GM12878 (cell line): Measurements from ENCODE around the gene FNTB. TPM values are rescaled to one million over a fixed set of nuclear protein-coding genes. Genes with fewer than 3 reads are reported as not detected.

Experiments used
- ATAC-seq: fragments of 200-7000 bp; cut with Tn5 transposase; 3 replicates; pipeline ENCODE4 v1.9.1; 2020; ENCODE audit warnings: mild to moderate bottlenecking, moderate library complexity
- BruUV-seq: library from RNA; stranded (reverse); fragments of 400-500 nt; replicated peaks from 2 replicates; lab custom pipeline; 2021; lab: Mats Ljungman, UMichigan
- CTCF ChIA-PET: fragments of 300-600 bp; sonication (Branson Sonifier 250); formaldehyde crosslinking; extraction: SDS; loops from one replicate; lab custom pipeline; 2021; ENCODE audit warnings: inconsistent platforms; lab: Yijun Ruan, JAX
- POLR2A ChIA-PET: fragments of 350-600 bp; formaldehyde crosslinking; extraction: SDS; loops from one replicate; lab custom pipeline; 2021; ENCODE audit warnings: inconsistent platforms; lab: Charles Lee
- RAD21 ChIA-PET: fragments of 300-600 bp; sonication (Branson Sonifier 250); formaldehyde crosslinking; loops from one replicate; lab custom pipeline; 2023; ENCODE audit warnings: antibody characterized with exemption; ENCODE audit not compliant: unreplicated experiment; lab: Charles Lee
- SMC1A ChIA-PET: fragments of 300-600 bp; sonication (Branson Sonifier 250); formaldehyde crosslinking; loops from one replicate; lab custom pipeline; 2023; ENCODE audit not compliant: unreplicated experiment, uncharacterized antibody; lab: Charles Lee
- DNase-seq: peaks from one replicate; pipeline ENCODE4 v3.0.0-alpha.2; 2011; ENCODE audit warnings: low read depth, low spot score
- FAIRE-seq: peaks from 3 replicates; lab custom pipeline; 2011; peaks lifted over from hg19 to GRCh38; lab: Jason Lieb, UNC
- H2AFZ ChIP-seq: 2 replicates; pipeline ENCODE4 v1.6.0; 2011; ENCODE audit warnings: low read depth, low read length, control low read depth; ENCODE audit not compliant: control insufficient read depth
- H3K27ac ChIP-seq: 2 replicates; pipeline ENCODE4 v1.5.1; 2011; ENCODE audit warnings: control low read depth; ENCODE audit not compliant: control insufficient read depth, insufficient read depth
- H3K27me3 ChIP-seq, 2 experiments: replicated peaks in 1 of 2; 2 replicates each; pipeline versions ENCODE4 v1.6.0 to v1.6.1; 2011; ENCODE audit warnings: low read length in 1 of 2; ENCODE audit not compliant: control insufficient read depth in 2 of 2, insufficient read depth in 2 of 2
- H3K36me3 ChIP-seq, 2 experiments: 2 replicates each; pipeline ENCODE4 v1.5.1; 2011; ENCODE audit warnings: low read length in 1 of 2; ENCODE audit not compliant: control insufficient read depth in 2 of 2, insufficient read depth in 2 of 2
- H3K4me1 ChIP-seq: 2 replicates; pipeline ENCODE4 v1.6.1; 2011; ENCODE audit warnings: mild to moderate bottlenecking, low read length, moderate library complexity, mixed read lengths; ENCODE audit not compliant: control insufficient read depth, insufficient read depth
- H3K4me2 ChIP-seq: 2 replicates; pipeline ENCODE4 v1.6.0; 2011; ENCODE audit warnings: control low read depth; ENCODE audit not compliant: control insufficient read depth, insufficient read depth
- H3K4me3 ChIP-seq: fragments of 200-600 bp; sonication (generic); 2 replicates; pipeline ENCODE4 v1.5.1; 2016
- H3K79me2 ChIP-seq: 2 replicates; pipeline ENCODE4 v1.6.0; 2011; ENCODE audit warnings: low read length; ENCODE audit not compliant: control insufficient read depth, insufficient read depth
- H3K9ac ChIP-seq: 2 replicates; pipeline ENCODE4 v1.8.0; 2011; ENCODE audit warnings: low read length, control low read depth, mixed read lengths; ENCODE audit not compliant: control insufficient read depth, insufficient read depth
- H3K9me3 ChIP-seq: replicated peaks from 3 replicates; pipeline ENCODE4 v1.5.1; 2011; ENCODE audit warnings: mild to moderate bottlenecking, low read length; ENCODE audit not compliant: control insufficient read depth, insufficient read depth
- H4K20me1 ChIP-seq: 2 replicates; pipeline ENCODE4 v1.6.0; 2011; ENCODE audit not compliant: control insufficient read depth, insufficient read depth
- BHLHE40 ChIP-seq, 2 experiments: fragments of 450-650 bp in 1 of 2; IDR thresholded peaks; 2 replicates each; pipeline ENCODE4 v1.6.1; 2011 to 2017; ENCODE audit warnings: low read depth in 2 of 2, borderline replicate concordance in 1 of 2, improper control_type of control experiment in 1 of 2, low read length in 1 of 2, mild to moderate bottlenecking in 1 of 2
- CBX3 ChIP-seq: fragments of 200-600 bp; sonication (generic); IDR thresholded peaks from 2 replicates; pipeline ENCODE4 v1.6.1; 2016; ENCODE audit warnings: low read depth, borderline replicate concordance
- EZH2 ChIP-seq: IDR thresholded peaks from 2 replicates; pipeline ENCODE4 v1.6.1; 2012; ENCODE audit warnings: low read depth, mild to moderate bottlenecking, control low read depth, inconsistent platforms, low read length, borderline replicate concordance; ENCODE audit not compliant: control insufficient read depth
- GATAD2B ChIP-seq: fragments of 450-650 bp; conservative IDR thresholded peaks from 2 replicates; pipeline ENCODE4 v1.6.1; 2017; ENCODE audit warnings: low read depth, mild to moderate bottlenecking, moderate library complexity
- HDAC6 ChIP-seq: fragments of 200-600 bp; sonication (generic); IDR thresholded peaks from one replicate; pipeline ENCODE4 v1.8.0; 2017; ENCODE audit warnings: antibody characterized with exemption; ENCODE audit not compliant: unreplicated experiment
- LARP7 ChIP-seq: fragments of 450-650 bp; IDR thresholded peaks from 2 replicates; pipeline ENCODE4 v1.6.1; 2017; ENCODE audit warnings: mild to moderate bottlenecking
- MEF2A ChIP-seq: IDR thresholded peaks from 2 replicates; pipeline ENCODE4 v1.6.1; 2011; ENCODE audit warnings: low read depth, mild to moderate bottlenecking, low read length, moderate library complexity; ENCODE audit not compliant: insufficient read depth
- MTA2 ChIP-seq: fragments of 450-650 bp; IDR thresholded peaks from 2 replicates; pipeline ENCODE4 v1.6.1; 2016; ENCODE audit warnings: low read depth, mild to moderate bottlenecking, moderate library complexity
- NFXL1 ChIP-seq: fragments of 450-650 bp; IDR thresholded peaks from 2 replicates; pipeline ENCODE4 v1.6.1; 2017; ENCODE audit warnings: antibody characterized with exemption, mild to moderate bottlenecking, borderline replicate concordance
- NFYB ChIP-seq: IDR thresholded peaks from 2 replicates; pipeline ENCODE4 v1.6.1; 2011; ENCODE audit warnings: low read depth, mild to moderate bottlenecking, low read length, improper control_type of control experiment, moderate library complexity; ENCODE audit not compliant: insufficient read depth
- PKNOX1 ChIP-seq: fragments of 450-650 bp; IDR thresholded peaks from 2 replicates; pipeline ENCODE4 v1.6.1; 2016; ENCODE audit warnings: mild to moderate bottlenecking
- POU2F2 ChIP-seq: IDR thresholded peaks from 3 replicates; pipeline ENCODE4 v1.6.1; 2011; ENCODE audit warnings: low read depth, mild to moderate bottlenecking, low read length, borderline replicate concordance
- TAF1 ChIP-seq: IDR thresholded peaks from 2 replicates; pipeline ENCODE4 v1.6.1; 2011; ENCODE audit warnings: mild to moderate bottlenecking, low read depth, low read length, borderline replicate concordance
- WRNIP1 ChIP-seq: IDR thresholded peaks from 2 replicates; pipeline ENCODE4 v1.6.1; 2011; ENCODE audit warnings: low read depth, low read length, improper control_type of control experiment, borderline replicate concordance
- ZNF622 ChIP-seq: fragments of 450-650 bp; IDR thresholded peaks from 2 replicates; pipeline ENCODE4 v1.6.1; 2017; ENCODE audit warnings: mild to moderate bottlenecking, inconsistent platforms
- WGBS: methylation state at CpG from one replicate; pipeline ENCODE4 v1.1.6; 2016; ENCODE audit warnings: low lambda C conversion rate; ENCODE audit not compliant: insufficient replicate concordance, insufficient coverage; ENCODE audit errors: missing lambda C conversion rate; 5-methylcytosine and 5-hydroxymethylcytosine counted together
- in situ Hi-C: fragments of 300-500 bp; cut with MboI; formaldehyde crosslinking; loops from 9 replicates; pipeline ENCODE4 v1.14.3; 2018; ENCODE audit warnings: mixed read lengths
- intact Hi-C: fragments of 100-400 bp; cut with micrococcal nuclease; formaldehyde crosslinking; loops from one replicate; pipeline ENCODE4 v1.14.2; 2022; ENCODE audit not compliant: unreplicated experiment
- polyA plus RNA-seq, 11 experiments: library from polyadenylated mRNA; depleted of rRNA in 4 of 11; unstranded in 6 of 11; stranded (reverse) in 5 of 11; fragments of >200 nt; fragmentation: Nextera tagmentation in 4 of 11; fragmentation: Illumina TruSeq in 1 of 11; extraction: Ambion mirVana in 4 of 11; extraction: Trizol in 1 of 11; gene quantifications; 1 replicate in 1 of 11; 2 replicates in 10 of 11; pipeline versions ENCODE4 v1.2.1 to v1.2.3, GENCODE V29; 2011 to 2016; ENCODE audit warnings: inconsistent platforms in 2 of 11, missing spikeins in 2 of 11, low read depth in 1 of 11
- total RNA-seq, 4 experiments: library from RNA; depleted of rRNA in 3 of 4; stranded (reverse); fragments of >200 nt in 3 of 4; fragmentation: Illumina TruSeq in 1 of 4; extraction: Trizol in 1 of 4; gene quantifications; 2 replicates each; pipeline versions ENCODE4 v1.2.1 to v1.2.3, GENCODE V29; 2013 to 2021
- TF ChIP-seq, protein P1 (sequence below): fragments of 450-650 bp; IDR thresholded peaks from 2 replicates; pipeline ENCODE4 v1.6.1; 2017; ENCODE audit warnings: mild to moderate bottlenecking, low read depth, inconsistent platforms; ENCODE audit not compliant: poor library complexity, severe bottlenecking

The FNTB gene
- total and polyA plus RNA-seq, 10 of the 15 experiments (the other 5 are each of a cell fraction or from before 2014, with no cell fraction given): 10.4 to 25.1 (median 16.7) TPM

DNA sequence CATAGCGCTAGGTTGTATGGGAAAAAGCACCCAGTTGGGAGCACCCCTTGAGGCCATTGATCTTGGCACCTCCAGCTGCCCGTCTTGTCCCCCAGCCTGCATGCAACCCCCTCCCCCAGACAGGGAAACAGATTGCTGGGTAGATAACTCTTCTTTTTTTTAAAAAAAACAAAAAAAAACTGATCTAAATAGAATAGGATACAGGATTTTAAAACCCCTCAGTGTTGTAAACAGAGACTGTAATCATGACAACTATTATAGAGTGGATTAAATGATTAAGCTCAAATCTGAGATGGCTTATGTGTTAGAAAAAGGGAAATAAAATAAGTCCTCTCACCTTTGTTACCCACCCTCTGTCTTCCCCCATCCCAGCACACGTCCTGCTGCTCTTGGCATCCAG lies 66.8 kb downstream of the FNTB start (continued):
- TF ChIP-seq, protein P1, sequence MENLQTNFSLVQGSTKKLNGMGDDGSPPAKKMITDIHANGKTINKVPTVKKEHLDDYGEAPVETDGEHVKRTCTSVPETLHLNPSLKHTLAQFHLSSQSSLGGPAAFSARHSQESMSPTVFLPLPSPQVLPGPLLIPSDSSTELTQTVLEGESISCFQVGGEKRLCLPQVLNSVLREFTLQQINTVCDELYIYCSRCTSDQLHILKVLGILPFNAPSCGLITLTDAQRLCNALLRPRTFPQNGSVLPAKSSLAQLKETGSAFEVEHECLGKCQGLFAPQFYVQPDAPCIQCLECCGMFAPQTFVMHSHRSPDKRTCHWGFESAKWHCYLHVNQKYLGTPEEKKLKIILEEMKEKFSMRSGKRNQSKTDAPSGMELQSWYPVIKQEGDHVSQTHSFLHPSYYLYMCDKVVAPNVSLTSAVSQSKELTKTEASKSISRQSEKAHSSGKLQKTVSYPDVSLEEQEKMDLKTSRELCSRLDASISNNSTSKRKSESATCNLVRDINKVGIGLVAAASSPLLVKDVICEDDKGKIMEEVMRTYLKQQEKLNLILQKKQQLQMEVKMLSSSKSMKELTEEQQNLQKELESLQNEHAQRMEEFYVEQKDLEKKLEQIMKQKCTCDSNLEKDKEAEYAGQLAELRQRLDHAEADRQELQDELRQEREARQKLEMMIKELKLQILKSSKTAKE: no peak
- TF ChIP-seq PKNOX1 (no peak), NFXL1 (no peak), MTA2 (no peak), ZNF622 (no peak)

DNA sequence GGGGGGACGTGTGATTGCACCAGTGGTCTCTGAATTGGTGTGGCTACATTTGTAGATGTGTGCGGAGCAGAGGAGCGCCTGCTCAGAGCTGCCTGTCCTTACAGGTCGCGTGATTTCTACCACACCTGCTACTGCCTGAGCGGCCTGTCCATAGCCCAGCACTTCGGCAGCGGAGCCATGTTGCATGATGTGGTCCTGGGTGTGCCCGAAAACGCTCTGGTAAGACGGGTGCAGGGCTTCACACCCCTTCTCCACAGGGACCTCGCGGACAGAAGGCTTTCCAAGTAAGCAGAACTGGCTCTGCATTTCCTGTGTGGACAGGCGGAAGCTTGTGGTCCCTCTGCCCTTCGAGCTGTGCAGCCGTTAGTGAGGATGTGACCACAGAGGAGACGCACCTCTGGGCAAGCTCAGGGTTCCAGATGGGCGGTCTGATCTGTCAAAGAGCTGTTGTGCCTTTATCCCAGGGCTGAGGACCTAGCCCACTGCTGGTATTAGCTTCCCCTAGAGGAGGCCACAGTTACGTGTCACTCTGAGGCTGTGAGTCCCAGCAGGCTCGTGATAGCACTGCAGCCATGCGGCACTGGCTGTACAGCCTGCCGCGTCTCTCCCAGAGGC lies 67.9 kb downstream of the FNTB start:
- RAD21 ChIA-PET: no interaction called here
- DNase-seq (no peak), FAIRE-seq (no peak), ATAC-seq (no peak)
- in situ Hi-C loops: no loop called here
- no peak overlapping the region for H3K27ac ChIP-seq
- 80% methylated on average over 23 of the region's 23 CpGs for WGBS
- no peak overlapping the region for H3K9ac ChIP-seq
- H2AFZ ChIP-seq: no peak overlapping the region
- no peak overlapping the region for H3K4me2 ChIP-seq
- SMC1A ChIA-PET: no interaction called here
- no peak overlapping the region for H3K4me3 ChIP-seq
- H3K27me3 ChIP-seq: no peaks in the 10 kb centered on the region
- intact Hi-C loops: no loop called here
- no peaks in the 10 kb centered on the region for H3K79me2 ChIP-seq
- peaks cover 2 to 6% of the 10 kb centered on the region in 2 experiments for H3K36me3 ChIP-seq
- POLR2A ChIA-PET: no interaction called here
- CTCF ChIA-PET: interaction anchor here (0.8 kb wide), 1 partner anchor 33 kb away, joined by 3 read pairs; no protein-coding TSS in a partner anchor
- H3K4me1 ChIP-seq: no peaks in the 10 kb centered on the region
- H3K9me3 ChIP-seq: no peaks in the 10 kb centered on the region
- BruUV-seq: no TSS peak
- no peaks in the 10 kb centered on the region for H4K20me1 ChIP-seq
- TF ChIP-seq CBX3 (no peak), LARP7 (no peak), WRNIP1 (no peak), HDAC6 (no peak), BHLHE40 (IDR thresholded peaks at IDR 0.05; ENCODE audit: borderline replicate concordance in 1 of 2, low read depth in 2 of 2, low read length in 1 of 2) (no peak), POU2F2 (no peak), GATAD2B (no peak), NFYB (no peak), EZH2 (no peak), TAF1 (no peak), MEF2A (no peak)
